Adipocyte (in vitro differentiated cells): Measurements from ENCODE around the gene CCL8.
"Not testable (repeated sequence)": the region's sequence is repeated elsewhere in the genome, so short reads cannot be mapped to it uniquely, and the experiment has no call there.

ENCODE experiments used
- DNase-seq: peaks from one replicate; pipeline ENCODE4 v3.0.0-alpha.2; 2015; ENCODE audit warnings: low read depth
- H3K27me3 ChIP-seq: replicated peaks from 2 replicates; pipeline ENCODE4 v1.7.0; 2013; ENCODE audit warnings: mild to moderate bottlenecking, low read length, moderate library complexity; ENCODE audit not compliant: control insufficient read depth, insufficient read depth
- H3K36me3 ChIP-seq: 2 replicates; pipeline ENCODE4 v1.7.0; 2013; ENCODE audit warnings: low read length, mild to moderate bottlenecking, moderate library complexity; ENCODE audit not compliant: control insufficient read depth, insufficient read depth, severe bottlenecking
- H3K4me1 ChIP-seq: 2 replicates; pipeline ENCODE4 v1.7.0; 2013; ENCODE audit warnings: mild to moderate bottlenecking, low read length, moderate library complexity; ENCODE audit not compliant: control insufficient read depth, insufficient read depth
- H3K4me3 ChIP-seq: 2 replicates; pipeline ENCODE4 v1.7.0; 2013; ENCODE audit warnings: mild to moderate bottlenecking, low read length, moderate library complexity
- H3K9ac ChIP-seq: 2 replicates; pipeline ENCODE4 v1.7.0; 2013; ENCODE audit warnings: mild to moderate bottlenecking, low read length, moderate library complexity
- H3K9me3 ChIP-seq: 2 replicates; pipeline ENCODE4 v1.7.0; 2013; ENCODE audit warnings: mild to moderate bottlenecking, low read length, moderate library complexity; ENCODE audit not compliant: control insufficient read depth

Gene CCL8

DNA sequence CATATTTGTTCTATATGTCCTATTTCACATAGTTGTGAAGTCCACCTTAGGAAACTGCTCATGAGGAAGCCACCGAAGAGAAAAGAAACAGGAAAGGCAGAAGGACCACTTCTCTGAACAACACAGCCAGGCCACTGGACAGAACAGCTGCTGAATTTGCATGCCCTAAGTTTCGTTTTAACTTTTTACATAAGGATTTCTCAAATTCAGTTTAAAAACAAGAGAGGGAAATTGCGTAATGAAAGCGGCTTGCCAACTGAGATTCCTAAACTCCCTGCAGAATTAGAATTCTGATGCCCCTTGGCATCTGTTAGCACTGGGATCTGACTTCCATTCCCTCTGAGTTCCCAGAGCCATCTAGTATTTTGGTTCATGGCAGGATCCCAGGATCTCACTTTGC lies 5.0 kb upstream of the CCL8 start:
- peak overlapping the region; percentile 41 for H3K4me3 ChIP-seq
- H3K36me3 ChIP-seq: no peaks in the 10 kb centered on the region
- no peaks in the 10 kb centered on the region for H3K27me3 ChIP-seq
- DNase-seq: peak; percentile 91
- peaks cover 47% of the 10 kb centered on the region for H3K4me1 ChIP-seq
- H3K9ac ChIP-seq: peak overlapping the region; percentile 62
- no peaks in the 10 kb centered on the region for H3K9me3 ChIP-seq

- H3K4me3 ChIP-seq: no peak overlapping the region
- no peak for DNase-seq
- H3K27me3 ChIP-seq: no peaks in the 10 kb centered on the region
- H3K9ac ChIP-seq: no peak overlapping the region
- no peaks in the 10 kb centered on the region for H3K36me3 ChIP-seq
- peaks cover 30% of the 10 kb centered on the region for H3K4me1 ChIP-seq
- H3K9me3 ChIP-seq: no peaks in the 10 kb centered on the region
Measured at GRCh38 chr17:34318474-34318873, 761 bp upstream of the CCL8 start.

- Histone ChIP-seq H3K27me3 (no peaks in the 10 kb centered on the region), H3K9ac (no peak overlapping the region), H3K36me3 (no peaks in the 10 kb centered on the region), H3K4me3 (no peak overlapping the region), H3K4me1 (peaks cover 12% of the 10 kb centered on the region), H3K9me3 (peaks cover 10% of the 10 kb centered on the region)
- DNase-seq: no peak
Measured at GRCh38 chr17:34321964-34322363, 2.7 kb downstream of the CCL8 start.

- peaks cover 10% of the 10 kb centered on the region for H3K9me3 ChIP-seq
- not testable (repeated sequence) for H3K4me3 ChIP-seq, H3K4me1 ChIP-seq, H3K9ac ChIP-seq, H3K36me3 ChIP-seq, H3K27me3 ChIP-seq
- peak; percentile 76 for DNase-seq
Measured at GRCh38 chr17:34327580-34327979, 8.3 kb downstream of the CCL8 start.

DNA sequence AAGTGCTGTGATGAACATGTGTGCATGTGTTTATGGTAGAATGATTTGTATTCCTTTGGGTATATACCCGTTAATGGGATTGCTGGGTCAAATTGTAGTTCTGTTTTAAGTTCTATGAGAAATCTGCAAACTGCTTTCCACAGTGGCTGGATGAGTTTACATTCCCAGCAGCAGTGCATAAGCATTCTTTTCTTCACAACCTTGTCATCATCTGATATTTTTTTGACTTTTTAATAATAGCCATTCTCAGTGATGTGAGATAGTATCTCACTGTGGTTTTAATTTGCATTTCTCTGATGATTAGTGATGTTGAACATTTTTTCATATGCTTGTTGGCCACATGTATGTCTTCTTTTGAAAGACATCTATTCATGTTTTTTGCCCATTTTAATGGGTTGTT lies 18.5 kb downstream of the CCL8 start:
- no peaks in the 10 kb centered on the region for H3K4me1 ChIP-seq
- H3K27me3 ChIP-seq: no peaks in the 10 kb centered on the region
- H3K4me3 ChIP-seq: no peak overlapping the region
- no peak for DNase-seq
- no peaks in the 10 kb centered on the region for H3K36me3 ChIP-seq
- no peaks in the 10 kb centered on the region for H3K9me3 ChIP-seq
- H3K9ac ChIP-seq: no peak overlapping the region

- no peak for DNase-seq
- no peaks in the 10 kb centered on the region for H3K27me3 ChIP-seq
- H3K4me1 ChIP-seq: no peaks in the 10 kb centered on the region
- no peaks in the 10 kb centered on the region for H3K36me3 ChIP-seq
- H3K9me3 ChIP-seq: no peaks in the 10 kb centered on the region
- H3K4me3 ChIP-seq: no peak overlapping the region
- H3K9ac ChIP-seq: no peak overlapping the region
Measured at GRCh38 chr17:34339138-34339770, 20.0 kb downstream of the CCL8 start.

DNA sequence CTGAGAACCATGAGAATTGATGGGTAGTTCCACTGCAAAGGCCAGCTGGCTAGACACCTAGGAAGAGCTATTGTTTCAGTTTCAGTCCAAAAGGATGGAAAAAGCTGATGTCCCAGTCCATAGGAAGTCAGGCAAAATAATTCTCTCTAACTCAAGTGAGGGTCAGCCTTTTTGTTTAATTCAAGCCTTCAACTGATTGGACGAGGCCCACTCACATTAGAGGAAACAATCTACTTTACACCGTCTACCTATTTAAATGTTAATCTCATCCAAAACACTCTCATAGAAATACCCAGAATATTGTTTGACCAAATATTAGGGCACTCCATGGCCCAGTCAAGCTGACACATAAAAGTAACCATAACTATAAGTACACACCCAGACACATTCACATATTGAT lies 22.7 kb downstream of the CCL8 start:
- no peaks in the 10 kb centered on the region for H3K4me1 ChIP-seq
- DNase-seq: no peak
- H3K9me3 ChIP-seq: no peaks in the 10 kb centered on the region
- H3K4me3 ChIP-seq: no peak overlapping the region
- H3K27me3 ChIP-seq: no peaks in the 10 kb centered on the region
- no peak overlapping the region for H3K9ac ChIP-seq
- H3K36me3 ChIP-seq: no peaks in the 10 kb centered on the region

- no peak for DNase-seq
Measured at GRCh38 chr17:34347063-34347462, 27.8 kb downstream of the CCL8 start.

DNA sequence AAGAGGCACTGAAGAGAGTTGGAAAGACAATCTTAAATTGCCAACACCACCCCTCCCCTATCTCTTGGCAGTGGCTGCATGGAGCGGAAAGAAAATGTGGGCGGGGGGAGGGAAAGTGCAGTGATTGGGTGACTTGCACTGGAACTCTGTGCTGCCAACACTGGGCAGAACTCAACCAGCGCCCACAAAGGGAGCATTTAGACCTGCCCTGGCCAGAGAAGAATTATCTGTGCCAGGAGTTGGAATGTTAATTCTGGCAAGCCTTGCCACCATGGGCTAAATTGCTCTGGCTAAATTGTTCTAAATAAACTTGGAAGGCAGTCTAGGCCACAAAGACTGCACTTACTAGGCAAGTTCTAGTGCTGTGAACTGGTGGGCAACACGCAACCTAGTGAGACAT lies 30.5 kb downstream of the CCL8 start:
- no peaks in the 10 kb centered on the region for H3K27me3 ChIP-seq
- DNase-seq: no peak
- H3K4me1 ChIP-seq: peaks cover 6% of the 10 kb centered on the region

More at GRCh38 chr17:34347063-34347462, 27.8 kb downstream of the CCL8 start:
- no peaks in the 10 kb centered on the region for H3K36me3 ChIP-seq
- H3K9me3 ChIP-seq: no peaks in the 10 kb centered on the region
- H3K9ac ChIP-seq: no peak overlapping the region
- H3K4me3 ChIP-seq: no peak overlapping the region
- no peaks in the 10 kb centered on the region for H3K4me1 ChIP-seq
- H3K27me3 ChIP-seq: no peaks in the 10 kb centered on the region

GRCh38 chr17:34351096-34351495 lies 31.9 kb downstream of the CCL8 start:
- H3K9ac ChIP-seq: no peak overlapping the region
- no peaks in the 10 kb centered on the region for H3K36me3 ChIP-seq
- DNase-seq: no peak
- H3K4me1 ChIP-seq: peaks cover 19% of the 10 kb centered on the region
- H3K27me3 ChIP-seq: no peaks in the 10 kb centered on the region
- no peak overlapping the region for H3K4me3 ChIP-seq
- no peaks in the 10 kb centered on the region for H3K9me3 ChIP-seq

More for the DNA sequence above, 30.5 kb downstream of the CCL8 start:
- no peaks in the 10 kb centered on the region for H3K36me3 ChIP-seq
- H3K4me3 ChIP-seq: no peak overlapping the region
- no peaks in the 10 kb centered on the region for H3K9me3 ChIP-seq
- no peak overlapping the region for H3K9ac ChIP-seq

DNA sequence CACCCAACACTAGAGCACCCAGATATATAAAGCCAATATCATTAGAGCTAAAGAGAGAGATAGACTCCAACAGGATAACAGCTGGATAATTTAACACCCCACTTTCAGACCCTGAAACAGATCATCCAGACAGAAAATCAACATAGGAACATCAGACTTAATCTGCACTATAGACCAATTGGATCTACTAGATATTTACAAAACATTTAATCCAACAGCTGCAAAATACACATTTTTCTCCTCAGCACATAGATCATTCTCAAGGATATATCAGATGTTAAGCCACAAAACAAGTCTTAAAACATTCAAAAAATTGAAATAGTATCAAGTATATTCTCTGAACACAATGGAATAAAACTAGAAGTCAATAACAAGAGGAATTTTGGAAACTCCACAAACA lies 33.0 kb downstream of the CCL8 start:
- Histone ChIP-seq H3K27me3 (no peaks in the 10 kb centered on the region), H3K4me3 (no peak overlapping the region), H3K9ac (no peak overlapping the region), H3K9me3 (no peaks in the 10 kb centered on the region), H3K36me3 (no peaks in the 10 kb centered on the region), H3K4me1 (peaks cover 22% of the 10 kb centered on the region)
- no peak for DNase-seq

- Histone ChIP-seq H3K36me3 (no peaks in the 10 kb centered on the region), H3K27me3 (no peaks in the 10 kb centered on the region), H3K4me1 (peaks cover 22% of the 10 kb centered on the region), H3K9me3 (no peaks in the 10 kb centered on the region), H3K9ac (no peak overlapping the region), H3K4me3 (no peak overlapping the region)
- peak; percentile 66 for DNase-seq
Measured at GRCh38 chr17:34354637-34355036, 35.4 kb downstream of the CCL8 start.
